T47D (cell line): ENCODE measurements around the gene PLCB2.

ENCODE experiments used
- DNase-seq, 2 experiments: peaks; one replicate each; pipeline versions ENCODE4 v3.0.0 to v3.0.0-alpha.2; 2011 to 2012; ENCODE audit warnings: low read depth in 1 of 2, low spot score in 1 of 2
- JUND ChIP-seq: IDR thresholded peaks from 2 replicates; pipeline ENCODE4 v1.6.1; 2012; ENCODE audit warnings: low read depth
- in situ Hi-C: cut with HindIII; loops from 2 replicates; pipeline ENCODE4 v1.10.0; 2016; ENCODE audit warnings: low sequenced_read_pairs, low pct_unique_long_range_greater_than_20kb

PLCB2 gene

DNA sequence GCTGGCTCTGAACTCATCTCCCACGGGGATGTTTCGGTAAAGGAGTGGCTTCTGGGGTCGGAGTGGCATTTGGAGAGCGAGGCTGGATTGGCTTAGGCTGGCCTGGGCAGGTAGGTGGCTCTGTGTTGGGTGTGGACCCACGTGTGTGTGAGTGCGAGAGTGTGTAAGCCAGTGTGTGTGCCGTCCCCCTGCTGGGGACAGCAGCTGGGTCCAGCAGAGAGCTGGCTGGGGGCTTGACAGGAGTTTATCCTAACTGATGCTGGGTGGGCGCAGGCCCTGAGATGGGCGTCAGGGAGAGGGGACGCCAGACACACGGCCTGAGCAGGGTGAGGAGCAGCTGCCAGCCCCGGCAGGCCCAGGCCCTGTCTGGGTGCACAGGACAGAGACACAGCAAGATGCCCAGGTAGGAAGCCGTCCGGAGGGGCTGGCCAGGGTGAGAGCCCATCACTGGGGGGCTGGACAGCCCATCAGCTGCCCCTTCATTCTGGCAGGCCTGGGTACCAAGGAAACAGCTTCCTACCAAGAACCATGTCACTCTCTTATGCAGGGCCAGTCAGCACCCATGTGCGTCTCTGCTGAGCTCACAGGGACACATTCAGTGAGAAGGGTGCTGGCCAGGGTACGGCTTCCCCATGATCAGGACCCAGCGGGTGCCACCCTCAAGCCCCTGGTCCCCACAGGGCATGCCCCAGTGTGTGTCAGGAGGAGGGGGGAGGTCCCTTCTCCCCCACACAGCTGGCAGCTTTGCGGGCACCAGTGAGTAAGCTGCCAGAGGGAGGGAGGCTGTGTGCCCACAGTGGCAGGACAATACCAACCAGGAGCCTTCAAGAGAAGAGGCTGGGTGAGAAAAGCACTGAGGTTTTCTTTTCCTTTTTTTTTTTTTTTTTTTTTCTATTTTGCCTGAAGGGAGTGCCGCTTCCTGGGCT, 67.8 kb downstream of the PLCB2 start:
- TF ChIP-seq JUND: no peak
- in situ Hi-C loops: no loop called here
- no peak for DNase-seq

DNA sequence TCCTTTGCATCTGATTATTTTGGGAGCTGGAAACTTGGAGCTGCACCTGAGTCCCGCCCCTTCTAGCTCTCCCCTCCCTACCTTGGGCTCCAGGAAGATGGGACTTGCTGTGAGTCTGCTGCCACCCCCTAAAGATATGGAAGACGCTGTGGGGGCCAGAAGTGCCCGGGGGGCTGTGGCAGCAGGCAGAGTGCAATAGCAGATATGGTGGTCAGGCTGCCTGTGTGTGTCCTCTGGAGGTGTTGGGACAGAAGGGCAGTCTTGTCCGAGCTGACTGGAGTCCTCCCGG, 68.4 kb downstream of the PLCB2 start:
- in situ Hi-C loops: no loop called here
- no peak for TF ChIP-seq JUND
- DNase-seq: no peak

DNA sequence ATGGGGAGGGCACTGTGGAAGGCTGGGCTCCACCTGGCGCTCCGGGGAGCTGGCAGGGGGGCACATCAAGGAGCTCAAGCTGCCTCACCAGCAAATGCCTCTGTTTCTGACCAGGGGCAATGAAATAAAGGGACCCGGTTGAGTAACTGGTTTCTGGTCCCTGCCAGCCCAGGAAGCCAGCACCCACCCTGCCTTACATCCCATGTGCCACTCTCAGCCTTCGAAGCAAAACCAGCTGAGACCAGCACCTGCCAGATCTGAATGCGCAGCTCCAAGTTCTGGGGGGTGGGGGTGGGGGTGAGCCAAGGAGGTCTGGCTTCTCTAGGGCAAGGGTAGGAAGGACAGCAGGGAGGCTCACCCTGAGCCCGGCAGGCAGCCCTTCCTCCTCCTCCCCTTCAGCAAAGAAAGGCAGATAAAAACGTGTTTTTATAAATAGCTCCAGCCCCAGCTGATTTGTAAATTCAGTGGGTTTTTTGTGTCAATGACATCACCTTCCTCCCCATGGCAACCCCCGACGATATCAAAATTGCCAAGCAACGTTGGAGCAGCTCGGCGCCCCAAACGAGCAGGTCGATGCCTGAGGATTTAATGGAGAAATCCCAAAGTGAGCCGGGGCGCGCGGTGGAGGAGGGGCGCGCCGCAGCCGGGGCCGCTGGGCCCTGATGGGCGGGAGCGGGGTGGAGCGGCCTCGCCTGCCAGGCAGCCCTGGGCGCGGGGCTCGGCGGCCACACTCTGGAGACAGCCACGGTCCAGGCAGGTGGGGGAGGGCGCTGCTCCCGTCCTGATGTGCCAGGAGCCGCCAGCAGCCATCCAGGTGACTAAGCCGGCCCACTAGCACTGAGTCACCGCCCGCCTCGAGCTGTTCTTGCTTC, 69.0 kb downstream of the PLCB2 start, which contains the start of gene PAK6:
Gene PAK6 (plus strand): TSS at position 532 of the 872 bp plus-strand sequence. CDS start 25,723 bp downstream, outside the sequence.
- no peak for TF ChIP-seq JUND
- DNase-seq: peak; percentile 76 to 84
- in situ Hi-C loops: no loop called here
